GM20000 (cell line): ENCODE data around the gene RBBP7.

Experiments
- DNase-seq: peaks from one replicate; pipeline ENCODE4 v3.0.0; 2012; ENCODE audit warnings: low spot score
- TF ChIP-seq, protein P1 (sequence below): IDR thresholded peaks from 2 replicates; pipeline ENCODE4 v1.5.1; 2012; ENCODE audit warnings: mild to moderate bottlenecking, control low read depth; ENCODE audit errors: extremely low read depth, missing control alignments

Gene RBBP7

GRCh38 chrX:16870095-16870861 is at the start of gene RBBP7:
Gene RBBP7 (minus strand): TSS chrX:16870362. CDS start chrX:16870053, 309 bp downstream.
- peak; percentile 94 for DNase-seq
- TF ChIP-seq, protein P1, sequence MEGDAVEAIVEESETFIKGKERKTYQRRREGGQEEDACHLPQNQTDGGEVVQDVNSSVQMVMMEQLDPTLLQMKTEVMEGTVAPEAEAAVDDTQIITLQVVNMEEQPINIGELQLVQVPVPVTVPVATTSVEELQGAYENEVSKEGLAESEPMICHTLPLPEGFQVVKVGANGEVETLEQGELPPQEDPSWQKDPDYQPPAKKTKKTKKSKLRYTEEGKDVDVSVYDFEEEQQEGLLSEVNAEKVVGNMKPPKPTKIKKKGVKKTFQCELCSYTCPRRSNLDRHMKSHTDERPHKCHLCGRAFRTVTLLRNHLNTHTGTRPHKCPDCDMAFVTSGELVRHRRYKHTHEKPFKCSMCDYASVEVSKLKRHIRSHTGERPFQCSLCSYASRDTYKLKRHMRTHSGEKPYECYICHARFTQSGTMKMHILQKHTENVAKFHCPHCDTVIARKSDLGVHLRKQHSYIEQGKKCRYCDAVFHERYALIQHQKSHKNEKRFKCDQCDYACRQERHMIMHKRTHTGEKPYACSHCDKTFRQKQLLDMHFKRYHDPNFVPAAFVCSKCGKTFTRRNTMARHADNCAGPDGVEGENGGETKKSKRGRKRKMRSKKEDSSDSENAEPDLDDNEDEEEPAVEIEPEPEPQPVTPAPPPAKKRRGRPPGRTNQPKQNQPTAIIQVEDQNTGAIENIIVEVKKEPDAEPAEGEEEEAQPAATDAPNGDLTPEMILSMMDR = no peak

GRCh38 chrX:16918979-16919378 is 48.8 kb upstream of the RBBP7 start:
- no peak for DNase-seq
- TF ChIP-seq, protein P1 = no peak

GRCh38 chrX:16917120-16917519 is 47.0 kb upstream of the RBBP7 start:
- TF ChIP-seq, protein P1 = no peak
- DNase-seq = no peak

- no peak for DNase-seq
- TF ChIP-seq, protein P1 = no peak
Measured at GRCh38 chrX:16916561-16916960, 46.4 kb upstream of the RBBP7 start.

GRCh38 chrX:16914058-16914457 is 43.9 kb upstream of the RBBP7 start:
- TF ChIP-seq, protein P1 = no peak
- no peak for DNase-seq

DNA sequence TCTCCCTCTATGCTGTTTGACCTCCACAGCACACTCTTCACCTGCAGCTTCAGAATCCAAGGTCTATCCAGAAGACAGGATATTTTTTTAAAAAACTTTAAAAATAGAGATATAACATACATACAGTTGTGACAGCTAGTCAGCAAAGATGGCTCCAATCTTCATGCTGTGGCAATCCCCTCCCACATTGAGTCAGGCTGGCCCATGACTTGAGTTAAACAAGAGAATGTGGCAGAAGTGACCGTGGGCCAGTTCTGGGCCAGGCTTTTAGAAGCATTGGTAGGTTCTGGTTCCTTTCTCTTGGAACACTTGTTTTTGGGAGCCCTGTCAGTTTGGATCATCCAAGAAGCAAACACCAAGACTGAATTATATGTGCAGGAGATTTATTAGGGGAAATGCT is 40.2 kb upstream of the RBBP7 start:
- TF ChIP-seq, protein P1 = no peak
- DNase-seq = no peak

- TF ChIP-seq, protein P1 = no peak
- no peak for DNase-seq
Measured at GRCh38 chrX:16903274-16904022, 33.3 kb upstream of the RBBP7 start.
